Measurements from ENCODE around the gene SERTAD1. TPM values are rescaled to one million over a fixed set of nuclear protein-coding genes. Genes with fewer than 3 reads are reported as not detected.

SERTAD1 gene
- total RNA-seq, 1 experiment from 2014 or later: 8.6 TPM

DNA sequence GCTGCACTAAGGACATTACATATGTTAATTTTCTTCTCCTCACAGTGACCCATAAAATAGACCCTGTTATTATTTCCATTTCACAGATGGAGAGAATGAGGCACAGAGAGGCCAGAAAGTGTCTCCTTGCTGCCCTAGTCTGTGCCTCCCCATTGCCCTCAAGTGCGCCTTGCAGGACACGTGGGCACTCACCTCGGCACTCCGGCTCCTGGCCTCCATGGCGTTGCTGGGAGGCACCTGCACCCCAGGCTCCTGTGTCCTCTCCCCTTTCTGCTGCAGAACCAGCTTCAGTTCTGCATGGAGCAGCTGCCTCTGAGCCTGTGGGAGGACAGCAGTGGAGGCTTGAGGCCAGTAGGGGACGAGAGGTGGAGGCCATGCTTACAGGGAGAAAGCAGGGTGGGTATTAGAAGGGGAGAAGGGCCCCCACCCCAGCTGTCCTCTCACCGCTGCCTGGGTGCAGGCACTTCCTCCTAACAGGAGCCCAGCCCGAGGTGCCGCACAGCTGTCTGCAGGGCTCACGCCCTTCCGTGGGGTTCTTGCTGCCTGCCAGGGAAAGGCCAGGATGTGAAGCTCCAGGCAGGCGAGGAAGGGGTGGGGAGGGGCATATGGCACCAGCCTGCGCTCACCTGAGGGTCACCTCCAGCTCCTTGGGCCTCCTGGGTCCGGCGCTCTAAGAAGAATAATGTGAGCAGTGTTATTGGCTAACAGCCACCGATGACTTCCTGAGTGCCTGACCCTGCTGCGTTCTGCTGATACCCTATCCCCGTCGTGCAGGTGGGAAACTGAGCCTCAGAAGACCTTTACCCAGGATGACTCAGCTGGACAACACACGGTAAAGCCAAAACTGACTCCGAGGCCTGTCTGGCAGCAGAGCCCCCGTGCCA, 17.8 kb downstream of the SERTAD1 start:
- BruUV-seq (replicated peaks): no TSS peak

DNA sequence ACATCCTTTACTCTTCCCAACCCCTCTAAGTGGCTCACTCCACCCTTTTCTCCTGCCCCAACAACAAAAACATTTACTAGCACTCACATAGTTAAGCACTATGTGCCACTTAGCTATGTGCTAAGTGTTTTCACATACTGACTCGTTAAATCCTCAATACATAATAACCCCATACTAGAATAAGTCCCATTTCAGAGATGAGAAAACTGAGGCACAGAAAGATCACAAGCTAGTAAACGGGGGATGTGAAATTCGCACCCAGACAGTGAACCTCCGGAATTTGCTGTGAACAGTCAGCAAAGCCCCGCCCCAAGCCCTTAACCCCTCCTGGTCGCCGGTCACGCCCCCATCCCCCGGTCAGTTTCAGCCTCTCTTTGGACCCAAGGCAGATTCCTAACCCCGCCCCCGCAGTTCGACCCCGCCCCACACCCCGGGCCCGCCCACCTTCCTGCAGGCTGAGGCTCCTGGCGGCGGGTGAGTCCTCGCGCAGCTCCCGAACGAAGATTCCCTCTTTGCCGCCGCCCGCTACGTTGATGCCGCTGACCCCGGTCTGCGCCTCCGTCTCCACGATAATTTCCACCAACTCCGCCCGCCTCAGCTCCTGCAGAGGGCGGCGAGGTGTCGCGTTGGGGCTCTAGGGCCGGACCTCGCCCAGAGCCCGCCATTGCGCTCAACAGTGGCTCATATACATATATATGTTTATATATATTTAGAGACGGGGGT, 22.4 kb downstream of the SERTAD1 start:
- ChIA-PET POLR2A (interaction anchor here (0.6 to 1.4 kb wide), 4 partner anchors 13 to 23 kb away, joined by 3 to 16 read pairs (median 3); no protein-coding TSS in a partner anchor), CTCF (interaction anchor here (1.0 to 2.1 kb wide), 3 partner anchors 17 to 98 kb away, joined by 7 to 19 read pairs (median 10); no protein-coding TSS in a partner anchor)
- H3K4me1 Mint-ChIP-seq (ENCODE audit: low read depth, unreplicated experiment): peaks cover 23% of the 10 kb centered on the region
- intact Hi-C loops (cut with micrococcal nuclease; ENCODE audit: unreplicated experiment): loop anchor here (1.0 kb wide), 1 partner anchor 41 kb away; the partner anchor contains the start of gene SERTAD3
- no TSS peak for BruUV-seq (replicated peaks)
- no peaks in the 10 kb centered on the region for H3K9me3 ChIP-seq
- TF ChIP-seq, protein P1, sequence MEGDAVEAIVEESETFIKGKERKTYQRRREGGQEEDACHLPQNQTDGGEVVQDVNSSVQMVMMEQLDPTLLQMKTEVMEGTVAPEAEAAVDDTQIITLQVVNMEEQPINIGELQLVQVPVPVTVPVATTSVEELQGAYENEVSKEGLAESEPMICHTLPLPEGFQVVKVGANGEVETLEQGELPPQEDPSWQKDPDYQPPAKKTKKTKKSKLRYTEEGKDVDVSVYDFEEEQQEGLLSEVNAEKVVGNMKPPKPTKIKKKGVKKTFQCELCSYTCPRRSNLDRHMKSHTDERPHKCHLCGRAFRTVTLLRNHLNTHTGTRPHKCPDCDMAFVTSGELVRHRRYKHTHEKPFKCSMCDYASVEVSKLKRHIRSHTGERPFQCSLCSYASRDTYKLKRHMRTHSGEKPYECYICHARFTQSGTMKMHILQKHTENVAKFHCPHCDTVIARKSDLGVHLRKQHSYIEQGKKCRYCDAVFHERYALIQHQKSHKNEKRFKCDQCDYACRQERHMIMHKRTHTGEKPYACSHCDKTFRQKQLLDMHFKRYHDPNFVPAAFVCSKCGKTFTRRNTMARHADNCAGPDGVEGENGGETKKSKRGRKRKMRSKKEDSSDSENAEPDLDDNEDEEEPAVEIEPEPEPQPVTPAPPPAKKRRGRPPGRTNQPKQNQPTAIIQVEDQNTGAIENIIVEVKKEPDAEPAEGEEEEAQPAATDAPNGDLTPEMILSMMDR (IDR thresholded peaks at IDR 0.05; ENCODE audit: insufficient read depth in 1 of 2, low read depth in 1 of 2, low read length in 1 of 2, severe bottlenecking in 1 of 2, unreplicated experiment in 1 of 2): no peak
- peak overlapping the region; percentile 42 for H3K27ac Mint-ChIP-seq (ENCODE audit: unreplicated experiment)
- peak overlapping the region; percentile 79 for H3K4me3 Mint-ChIP-seq (ENCODE audit: unreplicated experiment)
- H3K9me3 Mint-ChIP-seq (ENCODE audit: unreplicated experiment): no peaks in the 10 kb centered on the region
- H3K36me3 ChIP-seq (ENCODE audit: control insufficient read depth, insufficient read depth, low read length): no peaks in the 10 kb centered on the region
- H3K27me3 ChIP-seq (replicated peaks; ENCODE audit: control insufficient read depth, insufficient read depth, low read length): no peaks in the 10 kb centered on the region
- peaks cover 2% of the 10 kb centered on the region; the same call in 1 of the 2 replicates for H3K4me1 ChIP-seq
- H3K4me3 ChIP-seq (ENCODE audit: low read depth, low read length): peak overlapping the region; percentile 78
- DNase-seq: peak; percentile 98
- no peaks in the 10 kb centered on the region for H3K36me3 Mint-ChIP-seq (ENCODE audit: insufficient read depth, unreplicated experiment)
- no peaks in the 10 kb centered on the region for H3K27me3 Mint-ChIP-seq (ENCODE audit: insufficient read depth, unreplicated experiment)

More for the DNA sequence above, 17.8 kb downstream of the SERTAD1 start:
- no peak for DNase-seq
- Histone ChIP-seq H3K36me3 (ENCODE audit: control insufficient read depth, insufficient read depth, low read length) (no peaks in the 10 kb centered on the region), H3K27me3 (replicated peaks; ENCODE audit: control insufficient read depth, insufficient read depth, low read length) (no peaks in the 10 kb centered on the region), H3K9me3 (no peaks in the 10 kb centered on the region), H3K4me3 (ENCODE audit: low read depth, low read length) (no peak overlapping the region), H3K4me1 (no peaks in the 10 kb centered on the region)
- POLR2A ChIA-PET: interaction anchor here (0.6 kb wide), 1 partner anchor 13 kb away, joined by 3 read pairs; no protein-coding TSS in a partner anchor
- Mint-ChIP-seq H3K4me1 (ENCODE audit: low read depth, unreplicated experiment) (peaks cover 12% of the 10 kb centered on the region), H3K27me3 (ENCODE audit: insufficient read depth, unreplicated experiment) (no peaks in the 10 kb centered on the region), H3K36me3 (ENCODE audit: insufficient read depth, unreplicated experiment) (no peaks in the 10 kb centered on the region), H3K9me3 (ENCODE audit: unreplicated experiment) (no peaks in the 10 kb centered on the region), H3K4me3 (ENCODE audit: unreplicated experiment) (no peak overlapping the region), H3K27ac (ENCODE audit: unreplicated experiment) (no peak overlapping the region)
- TF ChIP-seq, protein P1 (IDR thresholded peaks at IDR 0.05; ENCODE audit: insufficient read depth in 1 of 2, low read depth in 1 of 2, low read length in 1 of 2, severe bottlenecking in 1 of 2, unreplicated experiment in 1 of 2): no peak
- intact Hi-C loops (cut with micrococcal nuclease; ENCODE audit: unreplicated experiment): no loop called here
- CTCF ChIA-PET: interaction anchor here (0.6 to 1.3 kb wide), 3 partner anchors 11 to 18 kb away, joined by 3 read pairs; partner anchors contain the start of gene SERTAD1

- Histone ChIP-seq H3K9me3 (no peaks in the 10 kb centered on the region), H3K36me3 (ENCODE audit: control insufficient read depth, insufficient read depth, low read length) (no peaks in the 10 kb centered on the region), H3K27me3 (replicated peaks; ENCODE audit: control insufficient read depth, insufficient read depth, low read length) (no peaks in the 10 kb centered on the region), H3K4me3 (ENCODE audit: low read depth, low read length) (no peak overlapping the region), H3K4me1 (peaks cover 5% of the 10 kb centered on the region; the same call in 1 of the 2 replicates)
- Mint-ChIP-seq H3K36me3 (ENCODE audit: insufficient read depth, unreplicated experiment) (no peaks in the 10 kb centered on the region), H3K4me3 (ENCODE audit: unreplicated experiment) (no peak overlapping the region), H3K27me3 (ENCODE audit: insufficient read depth, unreplicated experiment) (no peaks in the 10 kb centered on the region), H3K27ac (ENCODE audit: unreplicated experiment) (no peak overlapping the region), H3K9me3 (ENCODE audit: unreplicated experiment) (no peaks in the 10 kb centered on the region), H3K4me1 (ENCODE audit: low read depth, unreplicated experiment) (peaks cover 23% of the 10 kb centered on the region)
- ChIA-PET CTCF (no interaction called here), POLR2A (no interaction called here)
- TF ChIP-seq, protein P1 (IDR thresholded peaks at IDR 0.05; ENCODE audit: insufficient read depth in 1 of 2, low read depth in 1 of 2, low read length in 1 of 2, severe bottlenecking in 1 of 2, unreplicated experiment in 1 of 2): no peak
- no peak for DNase-seq
- no TSS peak for BruUV-seq (replicated peaks)
- intact Hi-C loops (cut with micrococcal nuclease; ENCODE audit: unreplicated experiment): no loop called here
Observed at GRCh38 chr19:40400559-40400958, 25.2 kb downstream of the SERTAD1 start.

Measured in Caco-2 (cell line).